ENCODE results near the gene ACR.
A peak's percentile ranks its signal among the peaks of the same experiment; 100 is the strongest.

Gene ACR

DNA sequence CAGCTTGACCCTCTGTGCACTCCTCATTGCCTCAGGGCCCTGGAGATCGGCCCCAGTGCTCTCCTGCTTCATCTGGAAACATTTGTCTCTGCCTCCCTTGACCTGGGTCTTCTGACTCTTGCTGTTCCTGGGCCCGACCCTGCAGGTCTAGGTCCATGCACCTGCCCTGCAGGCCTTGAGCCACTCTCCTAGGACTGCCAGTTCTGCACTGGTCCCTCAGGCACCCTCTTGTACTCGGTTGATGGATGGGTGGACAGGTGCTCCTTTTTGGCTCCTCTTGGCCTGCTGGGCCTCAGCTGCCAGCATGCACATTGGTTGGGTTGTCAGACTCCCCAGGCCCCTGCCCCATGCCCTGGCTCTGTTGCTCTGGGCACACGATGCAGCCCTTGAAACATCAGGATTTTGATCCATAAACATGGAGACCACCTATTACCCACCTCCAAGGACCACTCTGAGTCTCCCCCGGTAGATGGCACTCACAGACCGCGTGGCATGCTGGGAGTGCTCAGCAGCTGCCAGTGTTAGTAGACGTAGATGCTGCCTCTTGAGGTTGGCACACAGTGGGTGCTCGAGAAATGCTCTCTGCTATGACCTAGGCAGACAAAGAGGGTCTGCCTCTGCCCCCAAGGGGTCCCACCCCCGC lies 20.2 kb upstream of the ACR start:
- no peak for DNase-seq (ENCODE audit: low read depth)

DNA sequence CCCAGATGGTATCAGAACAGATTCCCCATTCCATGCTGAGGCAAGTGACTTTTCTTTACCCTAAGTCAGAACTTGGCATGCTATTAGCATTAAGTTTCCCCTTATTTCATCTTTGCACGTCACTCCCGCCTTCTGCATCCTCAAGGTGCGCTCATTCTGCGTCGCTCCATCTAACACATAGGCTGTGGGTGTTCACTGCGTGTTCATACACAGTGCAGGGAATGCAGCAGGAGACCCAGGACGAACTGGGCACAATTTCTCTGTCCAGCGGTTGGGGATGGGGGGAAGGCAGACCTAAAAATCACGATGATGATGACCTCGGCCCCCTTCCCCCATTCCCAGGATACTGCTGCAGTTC lies 19.7 kb upstream of the ACR start:
- DNase-seq (ENCODE audit: low read depth), result no peak

DNA sequence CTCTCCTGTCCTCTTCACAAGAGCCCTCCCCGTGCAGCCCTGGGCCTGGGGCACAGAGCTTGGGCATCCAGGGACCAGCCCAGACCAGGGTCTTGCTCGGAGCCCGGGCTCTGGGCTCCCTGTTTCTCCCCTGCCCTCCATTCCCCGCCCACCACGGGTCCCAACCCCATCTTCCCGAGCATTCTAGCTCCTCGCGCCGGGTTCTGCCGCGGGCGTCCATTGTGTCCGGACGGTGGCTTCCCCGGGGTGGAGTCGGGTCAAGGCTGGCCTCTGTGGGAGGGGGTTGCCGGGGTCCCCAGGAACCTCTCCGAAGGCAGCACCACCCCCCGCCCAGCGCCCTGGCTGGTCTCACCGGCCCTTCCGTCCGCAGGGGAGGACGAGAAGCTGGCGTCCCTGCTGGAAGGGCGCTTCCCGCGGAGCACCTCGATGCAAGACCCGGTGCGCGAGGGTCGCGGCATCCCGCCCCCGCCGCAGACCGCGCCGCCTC lies 18.1 kb upstream of the ACR start:
- no peak for DNase-seq (ENCODE audit: low read depth)

DNA sequence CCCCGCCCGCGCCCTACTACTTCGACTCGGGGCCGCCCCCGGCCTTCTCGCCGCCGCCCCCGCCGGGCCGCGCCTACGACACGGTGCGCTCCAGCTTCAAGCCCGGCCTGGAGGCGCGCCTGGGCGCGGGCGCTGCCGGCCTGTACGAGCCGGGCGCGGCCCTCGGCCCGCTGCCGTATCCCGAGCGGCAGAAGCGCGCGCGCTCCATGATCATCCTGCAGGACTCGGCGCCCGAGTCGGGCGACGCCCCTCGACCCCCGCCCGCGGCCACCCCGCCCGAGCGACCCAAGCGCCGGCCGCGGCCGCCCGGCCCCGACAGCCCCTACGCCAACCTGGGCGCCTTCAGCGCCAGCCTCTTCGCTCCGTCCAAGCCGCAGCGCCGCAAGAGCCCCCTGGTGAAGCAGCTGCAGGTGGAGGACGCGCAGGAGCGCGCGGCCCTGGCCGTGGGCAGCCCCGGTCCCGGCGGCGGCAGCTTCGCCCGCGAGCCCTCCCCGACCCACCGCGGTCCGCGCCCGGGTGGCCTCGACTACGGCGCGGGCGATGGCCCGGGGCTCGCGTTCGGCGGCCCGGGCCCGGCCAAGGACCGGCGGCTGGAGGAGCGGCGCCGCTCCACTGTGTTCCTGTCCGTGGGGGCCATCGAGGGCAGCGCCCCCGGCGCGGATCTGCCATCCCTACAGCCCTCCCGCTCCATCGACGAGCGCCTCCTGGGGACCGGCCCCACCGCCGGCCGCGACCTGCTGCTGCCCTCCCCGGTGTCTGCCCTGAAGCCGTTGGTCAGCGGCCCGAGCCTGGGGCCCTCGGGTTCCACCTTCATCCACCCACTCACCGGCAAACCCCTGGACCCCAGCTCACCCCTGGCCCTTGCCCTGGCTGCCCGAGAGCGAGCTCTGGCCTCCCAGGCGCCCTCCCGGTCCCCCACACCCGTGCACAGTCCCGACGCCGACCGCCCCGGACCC lies 17.4 kb upstream of the ACR start:
- no peak for DNase-seq (ENCODE audit: low read depth)

DNA sequence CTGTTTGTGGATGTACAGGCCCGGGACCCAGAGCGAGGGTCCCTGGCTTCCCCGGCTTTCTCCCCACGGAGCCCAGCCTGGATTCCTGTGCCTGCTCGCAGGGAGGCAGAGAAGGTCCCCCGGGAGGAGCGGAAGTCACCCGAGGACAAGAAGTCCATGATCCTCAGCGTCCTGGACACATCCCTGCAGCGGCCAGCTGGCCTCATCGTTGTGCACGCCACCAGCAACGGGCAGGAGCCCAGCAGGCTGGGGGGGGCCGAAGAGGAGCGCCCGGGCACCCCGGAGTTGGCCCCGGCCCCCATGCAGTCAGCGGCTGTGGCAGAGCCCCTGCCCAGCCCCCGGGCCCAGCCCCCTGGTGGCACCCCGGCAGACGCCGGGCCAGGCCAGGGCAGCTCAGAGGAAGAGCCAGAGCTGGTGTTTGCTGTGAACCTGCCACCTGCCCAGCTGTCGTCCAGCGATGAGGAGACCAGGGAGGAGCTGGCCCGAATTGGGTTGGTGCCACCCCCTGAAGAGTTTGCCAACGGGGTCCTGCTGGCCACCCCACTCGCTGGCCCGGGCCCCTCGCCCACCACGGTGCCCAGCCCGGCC lies 16.7 kb upstream of the ACR start:
- DNase-seq (ENCODE audit: low read depth), result no peak

DNA sequence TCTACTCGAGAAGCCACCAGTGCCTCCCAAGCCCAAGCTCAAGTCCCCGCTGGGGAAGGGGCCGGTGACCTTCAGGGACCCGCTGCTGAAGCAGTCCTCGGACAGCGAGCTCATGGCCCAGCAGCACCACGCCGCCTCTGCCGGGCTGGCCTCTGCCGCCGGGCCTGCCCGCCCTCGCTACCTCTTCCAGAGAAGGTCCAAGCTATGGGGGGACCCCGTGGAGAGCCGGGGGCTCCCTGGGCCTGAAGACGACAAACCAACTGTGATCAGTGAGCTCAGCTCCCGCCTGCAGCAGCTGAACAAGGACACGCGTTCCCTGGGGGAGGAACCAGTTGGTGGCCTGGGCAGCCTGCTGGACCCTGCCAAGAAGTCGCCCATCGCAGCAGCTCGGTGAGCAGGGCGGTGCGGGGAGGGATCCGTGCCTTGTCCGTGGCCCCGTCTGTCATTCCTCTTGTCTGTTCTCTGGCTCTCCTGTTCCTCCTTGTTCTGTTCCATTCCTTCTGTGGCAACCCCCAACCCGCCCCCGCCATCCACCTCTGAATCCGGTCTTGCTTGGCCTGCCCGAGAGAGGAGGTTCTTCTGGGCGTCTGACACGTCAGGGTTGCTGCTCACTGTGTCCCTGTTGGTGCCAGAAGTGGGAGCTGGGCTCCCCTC lies 15.8 kb upstream of the ACR start:
- DNase-seq (ENCODE audit: low read depth), result no peak

DNA sequence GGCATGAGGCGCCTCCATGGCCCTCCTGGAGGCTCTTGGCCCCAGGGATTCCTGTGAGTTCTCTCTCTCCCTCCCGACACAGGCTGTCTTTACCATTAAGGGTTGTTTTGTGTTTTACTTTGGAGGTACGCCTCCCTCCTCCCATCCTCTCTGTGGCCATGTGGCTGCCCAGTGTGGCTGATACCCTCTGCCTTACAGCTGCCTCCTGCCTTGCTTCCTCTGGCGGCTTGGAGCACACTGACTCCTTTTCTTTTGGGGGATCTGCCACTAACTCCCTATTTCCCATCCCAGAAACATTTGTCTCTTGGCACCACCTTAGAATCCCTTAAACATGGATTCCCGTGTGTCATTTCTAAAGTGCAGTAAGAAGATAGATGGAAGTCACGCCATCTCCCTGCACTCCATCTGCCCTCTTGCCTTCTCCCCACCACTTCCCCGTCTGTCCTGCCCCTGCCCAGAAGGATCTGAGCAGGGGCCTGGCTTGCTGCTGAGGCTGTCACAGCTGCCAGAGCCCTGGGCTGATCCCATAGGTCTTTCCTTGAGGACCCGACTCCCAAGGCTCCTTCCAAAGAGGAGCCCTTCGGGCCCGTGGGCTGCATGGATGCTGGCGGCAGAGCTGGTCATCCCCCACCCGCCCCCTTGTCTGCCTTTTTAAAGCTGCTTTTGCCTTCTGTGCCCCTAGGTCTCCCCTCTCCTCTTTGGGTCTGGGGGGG lies 15.1 kb upstream of the ACR start:
- DNase-seq (ENCODE audit: low read depth), result no peak

DNA sequence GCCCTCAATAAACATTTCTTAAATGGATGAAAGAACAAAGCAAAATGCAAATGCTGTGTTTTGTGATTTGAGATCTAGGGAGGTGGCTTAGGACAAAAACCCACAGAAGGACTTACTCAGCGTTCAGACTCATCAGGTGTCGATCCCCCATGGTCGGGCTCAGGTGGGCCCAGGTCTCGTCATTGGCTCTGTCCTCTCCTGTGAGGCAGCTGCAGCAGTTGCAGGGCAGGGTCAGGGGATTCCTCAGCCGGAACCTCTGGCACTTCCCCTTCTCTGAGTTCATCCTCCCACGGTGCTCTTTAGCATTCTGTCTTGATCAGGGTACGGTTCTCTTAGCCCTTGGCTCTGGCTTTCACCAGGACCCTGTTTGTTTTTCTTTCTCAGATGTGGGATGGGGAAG lies 14.0 kb upstream of the ACR start:
- DNase-seq (ENCODE audit: low read depth), result no peak

DNA sequence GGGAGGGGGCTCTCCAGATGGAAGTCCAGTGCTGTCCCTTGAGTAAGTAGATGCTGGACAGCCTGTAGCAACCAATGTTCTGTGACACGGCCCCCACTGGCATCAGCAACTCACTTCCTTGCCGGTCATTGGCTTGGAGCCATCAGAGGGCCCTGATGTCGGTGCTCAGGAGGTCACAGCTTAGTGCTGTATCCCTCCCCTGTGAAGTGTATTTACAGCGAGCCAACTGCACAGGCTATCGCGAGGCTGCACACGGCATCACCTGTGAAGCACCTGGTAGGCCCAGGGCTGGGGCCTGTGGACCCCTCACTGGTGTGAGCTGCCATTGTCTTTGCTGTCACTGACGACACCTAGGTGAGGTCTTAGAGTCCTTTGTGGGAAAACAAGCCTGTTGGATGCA lies 13.4 kb upstream of the ACR start:
- no peak for DNase-seq (ENCODE audit: low read depth)

DNA sequence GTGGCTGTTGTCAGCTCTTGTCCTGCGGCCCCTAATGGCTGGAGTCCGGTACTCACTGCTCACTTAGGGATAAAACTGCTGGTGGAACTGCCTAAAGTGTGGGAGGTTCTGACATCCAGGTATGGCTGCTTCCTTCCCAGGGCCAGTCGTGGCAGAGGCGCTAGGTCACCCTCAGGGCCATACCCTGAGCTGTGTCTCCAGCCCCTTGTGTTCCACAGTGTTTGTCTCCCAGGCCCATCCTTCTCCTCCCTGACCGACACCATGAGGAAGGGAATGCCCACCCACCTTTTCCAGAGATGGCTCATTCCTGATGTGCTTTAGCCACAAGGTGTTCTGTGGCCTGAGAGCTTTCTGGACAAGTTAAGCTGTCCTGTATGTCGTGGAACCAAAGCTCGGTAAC lies 12.4 kb upstream of the ACR start:
- no peak for DNase-seq (ENCODE audit: low read depth)

DNA sequence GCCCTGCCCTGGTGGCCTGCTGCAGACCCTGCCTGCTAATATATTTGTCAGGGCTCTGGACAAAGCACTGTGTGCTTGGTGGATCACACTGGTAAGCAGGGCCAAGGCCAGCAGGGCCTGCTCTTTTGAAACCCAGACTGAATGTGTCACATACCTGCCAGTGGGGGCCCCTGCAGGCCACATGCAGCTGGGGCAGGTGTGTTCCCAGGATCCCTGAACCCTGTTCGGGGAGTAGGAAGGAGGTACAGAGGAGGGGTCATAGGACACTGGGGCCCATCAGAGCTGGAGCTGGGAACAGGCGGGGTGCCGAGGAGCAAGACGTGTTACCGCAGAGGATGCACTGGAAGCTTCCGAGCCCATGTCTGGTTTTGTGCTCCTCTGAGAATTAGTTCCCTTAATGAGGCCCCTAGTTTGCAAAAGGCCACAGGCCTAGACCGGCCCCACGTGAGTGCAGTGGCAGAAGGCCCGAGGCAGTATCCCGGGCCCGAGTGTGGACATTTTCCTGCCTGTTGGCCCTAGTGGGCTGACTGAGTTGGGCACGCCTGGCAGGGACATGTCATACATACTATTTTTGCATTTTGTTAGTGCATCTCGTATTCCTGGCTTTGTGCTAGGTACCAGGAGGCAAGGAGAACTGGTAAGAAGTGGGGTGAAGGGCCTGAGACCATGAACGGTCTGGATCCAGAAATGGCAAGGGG lies 11.2 kb upstream of the ACR start:
- no peak for DNase-seq (ENCODE audit: low read depth)

DNA sequence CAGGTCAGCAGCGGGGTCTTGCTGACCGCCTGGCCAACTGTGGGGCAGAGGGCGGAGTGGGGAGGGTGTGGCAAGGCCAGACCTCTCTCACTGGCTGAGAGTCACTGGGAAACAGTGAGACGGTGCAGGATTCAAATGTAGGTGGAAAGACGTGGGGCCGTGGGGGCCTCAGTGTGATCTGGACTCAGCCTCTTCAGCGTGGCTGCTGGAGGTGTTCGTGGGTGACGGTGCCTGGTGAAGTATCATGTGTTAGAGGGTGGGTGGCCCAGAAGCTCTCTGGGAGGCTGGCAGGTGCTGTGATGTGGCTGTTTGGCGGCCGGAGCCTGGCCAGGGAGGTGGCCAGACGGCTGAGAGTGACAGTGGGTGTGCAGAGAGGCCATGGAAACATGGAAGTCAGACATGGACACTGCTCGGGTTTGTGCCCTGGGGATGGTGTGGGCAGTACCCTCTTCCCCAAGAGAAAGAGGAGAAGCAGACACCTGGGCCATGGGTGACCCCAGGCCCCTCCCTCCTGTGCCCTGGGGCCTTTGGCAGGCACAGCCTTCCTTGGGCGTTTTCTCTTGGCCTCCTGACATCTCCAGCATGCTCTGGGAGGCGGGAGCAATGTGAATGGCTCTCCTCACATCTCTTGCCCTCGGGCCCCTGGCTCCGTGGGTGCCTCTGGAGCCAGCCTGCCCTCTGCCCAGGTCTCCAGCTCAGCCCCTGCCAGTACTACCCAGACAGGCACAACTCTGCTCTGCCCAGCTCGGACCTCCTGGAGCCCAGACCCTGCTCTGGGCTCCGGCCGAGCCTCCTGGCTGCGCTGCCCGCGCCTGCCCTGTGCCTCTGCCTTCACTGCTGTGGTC lies 10.1 kb upstream of the ACR start:
- DNase-seq (ENCODE audit: low read depth), result no peak

DNA sequence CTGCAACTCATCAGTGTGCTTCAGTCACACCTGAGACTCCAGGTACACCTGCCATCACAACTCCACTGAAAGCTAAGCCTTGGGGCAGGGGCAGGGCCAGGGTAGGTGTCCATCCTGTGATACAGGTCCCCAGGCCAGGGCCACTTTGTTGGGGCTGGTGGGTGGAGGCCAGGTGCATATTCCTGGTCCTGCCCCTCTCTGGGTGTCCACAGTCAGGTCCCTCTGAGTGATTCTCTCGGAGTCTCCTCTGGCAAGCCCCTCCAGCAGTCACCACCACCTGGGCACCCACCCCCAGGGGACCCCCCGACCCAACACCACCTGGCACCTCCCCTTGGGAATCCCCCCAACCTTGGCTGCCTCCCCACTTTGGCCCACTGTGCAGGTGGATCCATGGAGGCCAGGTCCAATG lies 9.5 kb upstream of the ACR start:
- DNase-seq (ENCODE audit: low read depth), result no peak

DNA sequence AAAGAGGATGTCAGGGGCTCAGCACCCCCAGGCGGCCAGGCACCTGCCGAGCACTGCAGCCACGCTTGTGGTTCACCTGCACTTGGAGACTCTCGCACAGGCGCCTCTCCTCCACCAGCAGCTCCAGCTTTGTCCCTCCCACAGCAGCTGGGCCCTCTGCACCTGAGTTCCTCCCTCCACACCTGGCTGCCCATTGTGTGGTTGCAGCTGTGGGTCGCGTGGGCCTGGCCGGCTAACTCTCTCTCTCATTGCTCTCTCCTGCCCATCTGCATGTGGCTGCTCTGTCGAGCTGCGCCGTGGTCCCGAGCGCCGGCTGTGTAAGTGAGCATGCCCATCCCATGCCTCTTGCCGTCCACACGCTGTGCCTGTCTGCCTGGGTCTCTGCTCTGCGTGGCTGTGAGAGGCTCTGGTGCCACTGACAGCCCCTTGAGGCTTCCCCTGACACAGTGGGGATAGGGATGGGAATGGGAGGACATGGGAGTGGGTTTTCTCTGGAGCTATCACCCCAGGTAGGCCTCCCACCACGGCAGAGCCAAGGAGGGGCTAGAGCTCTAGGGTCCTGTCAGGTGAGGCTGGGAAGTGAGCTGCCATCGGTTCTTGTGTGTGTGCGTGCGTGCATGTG lies 8.5 kb upstream of the ACR start:
- DNase-seq (ENCODE audit: low read depth), result no peak

DNA sequence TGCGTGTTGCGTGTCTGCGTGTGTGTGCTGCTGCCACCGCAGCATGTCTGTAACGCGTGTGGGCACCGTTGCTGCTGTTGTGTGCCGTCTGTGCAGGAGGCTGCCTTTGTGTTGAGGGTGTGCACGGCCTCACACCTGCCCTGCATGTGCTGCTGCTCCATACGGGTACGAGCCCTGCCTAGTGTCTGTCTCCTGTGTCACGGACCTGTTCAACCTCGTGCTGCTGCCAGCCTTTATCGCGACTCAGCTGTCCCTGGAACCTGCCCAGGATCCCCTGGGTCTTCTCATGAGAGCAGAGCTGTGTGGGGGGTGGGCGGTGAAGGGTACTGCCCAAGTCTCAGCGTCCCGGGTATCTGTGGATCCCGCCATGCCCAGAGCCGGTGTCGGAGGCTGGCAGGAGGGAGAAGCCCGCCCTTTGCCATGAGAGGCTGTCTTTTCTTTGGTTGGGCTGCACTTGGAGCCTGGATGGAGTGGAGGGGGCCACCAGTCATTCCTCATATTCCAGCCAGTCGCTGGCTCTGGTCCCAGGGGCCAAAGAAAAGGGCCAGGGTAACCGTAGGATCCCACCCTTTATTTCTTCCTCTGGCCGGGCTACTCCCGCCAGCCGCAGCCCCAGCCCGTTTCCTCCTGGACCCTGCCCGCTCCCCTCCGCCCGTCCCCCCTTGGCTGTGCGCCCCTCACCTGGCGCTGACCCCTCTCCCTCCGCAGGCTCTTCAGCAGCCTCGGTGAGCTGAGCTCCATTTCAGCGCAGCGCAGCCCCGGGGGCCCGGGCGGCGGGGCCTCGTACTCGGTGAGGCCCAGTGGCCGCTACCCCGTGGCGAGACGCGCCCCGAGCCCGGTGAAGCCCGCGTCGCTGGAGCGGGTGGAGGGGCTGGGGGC lies 7.8 kb upstream of the ACR start:
- no peak for DNase-seq (ENCODE audit: low read depth)

DNA sequence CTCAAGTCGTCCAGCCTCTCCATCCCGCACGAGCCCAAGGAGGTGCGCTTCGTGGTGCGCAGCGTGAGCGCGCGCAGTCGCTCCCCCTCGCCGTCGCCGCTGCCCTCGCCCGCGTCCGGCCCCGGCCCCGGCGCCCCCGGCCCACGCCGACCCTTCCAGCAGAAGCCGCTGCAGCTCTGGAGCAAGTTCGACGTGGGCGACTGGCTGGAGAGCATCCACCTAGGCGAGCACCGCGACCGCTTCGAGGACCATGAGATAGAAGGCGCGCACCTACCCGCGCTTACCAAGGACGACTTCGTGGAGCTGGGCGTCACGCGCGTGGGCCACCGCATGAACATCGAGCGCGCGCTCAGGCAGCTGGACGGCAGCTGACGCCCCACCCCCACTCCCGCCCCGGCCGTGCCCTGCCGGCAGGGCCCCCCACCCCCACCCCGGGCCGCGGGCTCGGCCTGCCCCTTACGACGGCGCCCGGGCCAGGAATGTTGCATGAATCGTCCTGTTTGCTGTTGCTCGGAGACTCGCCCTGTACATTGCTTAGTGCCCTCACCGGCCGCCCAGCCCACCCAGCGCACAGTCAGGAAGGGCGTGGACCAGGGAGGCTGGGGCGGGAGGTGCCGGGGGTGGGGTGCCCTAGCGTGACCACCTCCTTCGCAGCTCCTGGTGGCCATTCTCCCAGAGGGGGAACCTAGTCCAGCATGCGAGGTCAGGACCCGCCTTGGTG lies 6.9 kb upstream of the ACR start:
- DNase-seq (ENCODE audit: low read depth), result no peak

DNA sequence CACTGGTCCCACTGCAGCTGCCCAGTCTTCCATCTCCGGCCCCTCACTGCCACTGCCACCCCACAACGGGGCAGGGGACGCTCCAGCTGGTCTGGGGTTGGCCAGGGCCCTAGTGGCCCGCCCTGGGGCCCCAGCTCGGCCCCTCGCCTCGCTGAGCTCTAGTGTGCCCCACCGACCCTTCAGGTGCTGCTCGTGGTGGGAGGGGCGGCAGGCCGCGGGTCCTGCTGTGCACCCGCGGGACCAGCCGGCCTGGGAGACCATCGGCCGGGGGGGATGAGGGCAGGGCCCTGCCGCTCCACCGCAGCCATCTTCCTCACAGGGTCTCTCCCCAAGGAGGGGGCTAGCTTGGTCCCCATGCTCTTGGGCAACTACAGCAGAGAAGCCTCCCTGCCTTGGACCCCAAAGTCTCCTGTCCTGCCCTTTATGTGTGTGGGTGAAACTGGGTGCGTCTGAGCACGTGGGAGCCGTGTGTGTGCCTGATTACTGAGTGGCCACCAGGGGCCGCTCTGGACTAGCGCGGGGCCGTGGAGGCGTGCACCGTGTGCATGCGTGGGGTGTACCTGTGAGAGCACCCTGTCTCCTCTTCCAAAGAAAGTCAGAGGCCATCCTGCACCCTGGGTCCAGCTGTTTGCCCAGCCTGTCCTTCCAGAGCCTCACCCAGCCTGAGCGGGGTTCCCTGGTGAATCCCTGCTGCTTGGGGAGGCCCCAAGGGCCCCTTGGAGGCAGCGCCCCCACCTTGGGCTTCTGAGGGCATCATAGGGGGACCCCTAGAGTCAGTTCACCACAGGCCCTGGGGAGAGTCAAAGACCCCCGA lies 6.0 kb upstream of the ACR start:
- DNase-seq (ENCODE audit: low read depth), result peak; percentile 12
